GM19193 (cell line): ENCODE measurements around the gene SHH.

Source experiments
- POLR2A ChIP-seq: IDR thresholded peaks from 4 replicates; pipeline ENCODE4 v1.6.1; 2011; ENCODE audit not compliant: insufficient read depth, insufficient read length; ENCODE audit errors: extremely low read depth

SHH gene

GRCh38 chr7:155811895-155812761 is at the start of gene SHH:
SHH (minus strand) TSS chr7:155812463; CDS start chr7:155812122, 341 bp downstream.
- no peak for TF ChIP-seq POLR2A

- no peak for TF ChIP-seq POLR2A
These were observed 49.2 kb upstream of the SHH start for GRCh38 chr7:155861480-155861868.

DNA sequence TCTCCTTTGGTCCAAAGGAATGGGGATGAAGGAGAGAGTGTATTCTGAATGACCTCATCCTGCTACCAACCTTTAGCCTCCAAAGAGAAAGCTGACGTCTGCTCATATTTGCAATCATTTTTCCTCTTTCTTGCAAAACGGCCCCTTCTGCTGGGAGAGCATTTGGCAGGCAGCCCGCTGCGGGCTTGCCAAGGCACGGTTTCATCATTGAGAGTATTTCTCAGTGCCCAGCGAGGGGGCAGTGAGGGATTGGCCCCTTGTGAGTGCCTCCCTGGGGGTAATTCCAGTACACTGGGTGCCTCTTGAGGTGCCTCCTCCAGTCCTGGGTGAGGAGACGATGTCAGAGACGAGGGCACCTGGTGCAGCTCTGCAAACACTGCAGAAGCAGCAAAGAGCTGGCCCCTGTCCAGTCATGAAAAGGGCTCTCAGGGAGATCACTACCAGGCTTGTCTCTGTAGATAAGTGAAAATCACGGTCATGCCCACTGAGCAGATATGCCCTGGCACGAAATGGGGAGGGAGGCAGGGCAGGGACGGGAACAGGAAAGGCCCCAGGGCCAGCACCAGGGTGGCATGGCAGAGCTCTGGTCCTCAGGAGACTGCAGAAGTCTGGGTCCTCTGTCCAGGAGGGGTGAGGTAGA is 48.7 kb upstream of the SHH start:
- no peak for TF ChIP-seq POLR2A

DNA sequence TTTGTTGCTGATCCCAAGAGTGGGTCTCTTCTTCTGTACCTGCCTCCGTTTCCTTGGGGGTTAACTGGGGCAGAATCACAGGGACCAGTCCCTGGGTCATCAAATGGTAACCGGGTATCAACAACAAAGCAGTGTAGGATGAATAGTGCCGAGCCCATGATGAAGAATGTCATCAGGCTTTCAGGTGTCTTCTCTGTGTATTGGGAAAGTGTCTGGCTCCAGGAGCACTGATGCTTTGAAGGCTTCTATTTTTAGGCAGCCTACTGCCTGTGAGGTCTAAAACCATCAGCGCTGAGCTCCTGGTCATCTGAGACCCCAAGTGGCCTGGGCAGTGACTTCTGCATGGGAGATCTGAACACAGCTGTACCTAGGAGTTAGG is 48.2 kb upstream of the SHH start:
- TF ChIP-seq POLR2A = no peak

- no peak for TF ChIP-seq POLR2A
These were observed 46.3 kb upstream of the SHH start for GRCh38 chr7:155858521-155859061.

DNA sequence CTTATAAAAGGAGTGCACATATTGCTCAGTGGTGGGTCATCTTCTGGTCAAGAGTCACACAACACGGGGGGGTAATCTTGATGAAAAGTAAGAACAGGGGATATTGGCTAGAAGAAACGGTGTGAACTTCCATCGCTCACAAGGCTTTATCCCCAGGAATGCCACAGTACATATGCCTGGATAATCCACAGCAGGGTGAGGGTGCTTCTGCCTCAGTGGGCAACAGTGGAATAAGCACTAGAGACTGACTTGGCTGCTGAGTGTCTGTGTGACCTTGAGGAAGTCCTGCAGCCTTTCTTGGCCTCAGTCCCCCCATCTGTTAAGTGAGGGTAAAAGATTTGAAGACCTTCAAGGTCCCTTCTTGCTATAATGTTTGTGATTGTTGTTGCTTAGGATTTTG is 44.9 kb upstream of the SHH start:
- TF ChIP-seq POLR2A = no peak

DNA sequence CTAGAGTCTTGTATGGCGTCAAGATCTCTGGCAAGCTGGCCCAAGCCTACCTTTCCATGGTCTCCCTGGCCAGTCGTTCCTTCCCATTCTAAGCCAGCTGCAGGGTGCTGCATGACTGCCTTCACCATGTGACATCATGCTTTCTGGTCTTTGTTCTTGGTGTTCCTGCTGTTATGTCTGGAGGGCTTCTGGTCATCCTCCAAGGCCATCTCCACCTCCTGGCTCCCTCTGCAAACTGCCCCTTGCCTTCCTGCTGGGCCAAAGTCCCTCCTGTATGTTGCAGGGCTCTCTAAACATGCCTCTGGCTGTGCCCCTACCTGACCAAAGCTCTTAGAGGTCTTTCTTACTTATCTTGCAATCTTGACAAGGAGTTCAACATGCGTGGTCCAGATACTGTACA is 44.4 kb upstream of the SHH start:
- TF ChIP-seq POLR2A = no peak

DNA sequence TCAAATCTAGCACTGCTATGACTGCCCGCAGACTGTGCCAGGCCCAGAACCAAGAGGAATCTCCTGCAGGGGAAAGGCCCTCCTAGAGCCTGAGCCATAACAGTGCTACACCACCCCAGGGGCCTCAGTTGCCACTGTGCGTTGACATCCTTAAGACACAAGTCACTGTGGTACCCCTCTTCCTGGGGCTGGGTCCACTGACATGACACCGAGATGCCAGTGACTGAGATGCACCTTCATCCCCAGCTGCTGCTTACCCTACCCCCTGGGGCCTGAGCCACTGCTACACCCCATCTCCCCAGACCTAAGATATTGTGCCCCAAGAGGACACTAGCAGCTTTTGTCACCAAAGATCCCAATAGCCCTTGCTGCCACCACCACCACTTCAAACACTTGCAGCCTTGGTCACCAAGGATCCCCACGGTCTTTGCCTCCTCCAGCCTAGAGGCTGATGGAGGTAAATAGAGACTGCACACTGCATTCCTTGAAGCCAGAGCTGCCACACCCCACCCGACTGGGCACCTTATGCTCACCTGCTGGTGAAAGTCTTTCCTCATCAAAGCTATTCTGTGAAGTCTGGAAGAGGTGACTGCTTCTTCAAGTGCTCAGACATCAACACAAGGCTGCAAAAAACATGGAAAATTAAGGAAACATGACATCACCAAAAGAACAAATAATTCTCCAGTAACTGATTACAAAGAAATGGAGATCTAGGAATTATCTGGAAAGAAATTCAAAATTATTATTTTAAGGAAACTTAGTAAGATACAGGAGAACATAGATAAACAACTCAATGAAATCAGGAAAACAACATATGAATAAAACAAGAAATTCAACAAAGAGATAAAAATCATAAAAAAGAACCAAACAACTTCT is 40.4 kb upstream of the SHH start:
- TF ChIP-seq POLR2A = no peak

- TF ChIP-seq POLR2A = no peak
These were observed 39.6 kb upstream of the SHH start for GRCh38 chr7:155851892-155852291.

DNA sequence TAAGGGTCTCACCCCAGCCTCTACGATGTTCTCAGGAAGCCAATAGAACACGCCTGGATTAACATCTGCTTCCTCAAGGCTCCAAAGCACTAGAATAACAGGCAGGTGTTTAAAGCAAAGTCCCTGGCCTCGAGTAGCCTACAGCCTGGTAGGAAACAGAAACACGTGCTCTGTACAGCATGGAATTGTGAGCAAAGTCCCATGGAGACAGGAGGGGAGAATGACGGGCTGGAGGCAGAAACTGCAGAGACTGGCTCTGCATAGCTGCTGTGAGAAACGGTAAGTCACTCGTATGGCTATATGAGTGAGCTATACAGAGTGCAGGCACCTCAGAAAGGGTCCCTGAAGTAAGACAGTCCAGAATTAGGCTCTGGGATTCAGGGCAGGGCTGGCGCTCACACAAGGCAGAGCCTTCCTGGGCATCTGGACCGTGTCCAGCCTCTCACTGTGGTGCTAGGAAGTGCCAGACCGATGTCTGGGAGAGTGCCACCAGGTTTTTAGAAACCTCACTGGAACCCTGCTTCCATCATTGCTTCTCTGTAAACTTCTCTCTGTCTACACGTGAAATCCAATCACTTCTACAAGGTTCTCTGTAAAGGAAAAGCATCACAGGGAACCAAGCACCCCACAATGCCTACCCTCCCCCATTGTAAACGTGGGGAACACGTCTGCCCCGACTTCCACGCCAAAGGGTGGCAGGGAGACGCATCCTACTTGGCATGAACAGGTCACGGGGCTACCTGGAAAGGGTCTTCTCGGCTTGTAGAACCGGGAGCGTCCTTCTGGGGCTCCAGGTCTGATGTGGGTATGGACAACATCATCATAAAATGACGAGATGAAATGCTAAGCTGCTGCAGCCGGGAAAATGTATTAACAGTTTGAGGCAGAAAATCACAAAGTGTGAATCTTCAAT is 38.8 kb upstream of the SHH start:
- no peak for TF ChIP-seq POLR2A

- no peak for TF ChIP-seq POLR2A
These were observed 37.8 kb upstream of the SHH start for GRCh38 chr7:155850001-155850436.

GRCh38 chr7:155848691-155849669 is 36.7 kb upstream of the SHH start:
- TF ChIP-seq POLR2A = no peak
